Measurements from ENCODE around the gene TBC1D1.

TBC1D1 gene

GRCh38 chr4:38115601-38116000 lies 224.7 kb downstream of the TBC1D1 start:
- TF ChIP-seq CTCF (IDR thresholded peaks at IDR 0.05; ENCODE audit: extremely low read depth, insufficient read depth, missing control alignments), result no peak
- in situ Hi-C loops (cut with MboI; ENCODE audit: low pct_unique_long_range_greater_than_20kb, low sequenced_read_pairs, unreplicated experiment), result no loop called here
- no peak for DNase-seq (ENCODE audit: low spot score)

- in situ Hi-C loops (cut with MboI; ENCODE audit: low pct_unique_long_range_greater_than_20kb, low sequenced_read_pairs, unreplicated experiment), result no loop called here
- DNase-seq (ENCODE audit: low spot score), result no peak
- TF ChIP-seq CTCF (IDR thresholded peaks at IDR 0.05; ENCODE audit: extremely low read depth, insufficient read depth, missing control alignments), result no peak
These were observed 226.7 kb downstream of the TBC1D1 start for GRCh38 chr4:38117591-38117990.

GRCh38 chr4:38119668-38120385 lies 228.9 kb downstream of the TBC1D1 start:
- no peak for DNase-seq (ENCODE audit: low spot score)
- in situ Hi-C loops (cut with MboI; ENCODE audit: low pct_unique_long_range_greater_than_20kb, low sequenced_read_pairs, unreplicated experiment), result no loop called here
- TF ChIP-seq CTCF (IDR thresholded peaks at IDR 0.05; ENCODE audit: extremely low read depth, insufficient read depth, missing control alignments), result no peak

GRCh38 chr4:38120772-38121171 lies 229.9 kb downstream of the TBC1D1 start:
- in situ Hi-C loops (cut with MboI; ENCODE audit: low pct_unique_long_range_greater_than_20kb, low sequenced_read_pairs, unreplicated experiment), result no loop called here
- no peak for DNase-seq (ENCODE audit: low spot score)
- TF ChIP-seq CTCF (IDR thresholded peaks at IDR 0.05; ENCODE audit: extremely low read depth, insufficient read depth, missing control alignments), result no peak

- in situ Hi-C loops (cut with MboI; ENCODE audit: low pct_unique_long_range_greater_than_20kb, low sequenced_read_pairs, unreplicated experiment), result no loop called here
- TF ChIP-seq CTCF (IDR thresholded peaks at IDR 0.05; ENCODE audit: extremely low read depth, insufficient read depth, missing control alignments), result no peak
- DNase-seq (ENCODE audit: low spot score), result no peak
These were observed 231.2 kb downstream of the TBC1D1 start for GRCh38 chr4:38122060-38122459.

- no peak for TF ChIP-seq CTCF (IDR thresholded peaks at IDR 0.05; ENCODE audit: extremely low read depth, insufficient read depth, missing control alignments)
- in situ Hi-C loops (cut with MboI; ENCODE audit: low pct_unique_long_range_greater_than_20kb, low sequenced_read_pairs, unreplicated experiment), result no loop called here
- DNase-seq (ENCODE audit: low spot score), result no peak
These were observed 232.7 kb downstream of the TBC1D1 start for GRCh38 chr4:38123555-38123954.

All from GM13977 (cell line).